GM18499 (cell line): ENCODE data around the gene TXLNB.
"Not testable (repeated sequence)": the region's sequence is repeated elsewhere in the genome, so short reads cannot be mapped to it uniquely, and the experiment has no call there.

Source experiments
- ATAC-seq: cut with Tn5 transposase; IDR thresholded peaks from one replicate; pipeline ENCODE4 v1.9.1; 2021; ENCODE audit warnings: moderate number of reproducible peaks; ENCODE audit not compliant: insufficient read depth, unreplicated experiment

The TXLNB gene

DNA sequence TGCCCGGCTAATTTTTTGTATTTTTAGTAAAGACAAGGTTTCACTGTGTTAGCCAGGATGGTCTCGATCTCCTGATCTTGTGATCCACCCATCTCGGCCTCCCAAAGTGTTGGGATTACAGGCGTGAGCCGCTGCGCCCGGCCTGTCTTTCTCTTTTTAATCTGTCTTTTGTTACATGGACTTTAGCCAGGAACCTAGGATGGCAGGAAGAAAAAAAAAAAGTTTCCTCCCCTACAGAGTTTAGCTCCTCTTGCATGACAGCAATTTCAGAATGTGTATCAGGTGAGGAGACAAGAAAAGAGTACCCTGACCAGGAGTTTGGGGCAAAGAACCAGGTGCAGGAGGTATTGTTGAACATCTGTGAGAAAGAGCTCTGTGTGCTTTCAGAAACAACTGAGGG lies 21.4 kb upstream of the TXLNB start:
- no peak for ATAC-seq

GRCh38 chr6:139311831-139312230 lies 20.0 kb upstream of the TXLNB start:
- no peak for ATAC-seq

DNA sequence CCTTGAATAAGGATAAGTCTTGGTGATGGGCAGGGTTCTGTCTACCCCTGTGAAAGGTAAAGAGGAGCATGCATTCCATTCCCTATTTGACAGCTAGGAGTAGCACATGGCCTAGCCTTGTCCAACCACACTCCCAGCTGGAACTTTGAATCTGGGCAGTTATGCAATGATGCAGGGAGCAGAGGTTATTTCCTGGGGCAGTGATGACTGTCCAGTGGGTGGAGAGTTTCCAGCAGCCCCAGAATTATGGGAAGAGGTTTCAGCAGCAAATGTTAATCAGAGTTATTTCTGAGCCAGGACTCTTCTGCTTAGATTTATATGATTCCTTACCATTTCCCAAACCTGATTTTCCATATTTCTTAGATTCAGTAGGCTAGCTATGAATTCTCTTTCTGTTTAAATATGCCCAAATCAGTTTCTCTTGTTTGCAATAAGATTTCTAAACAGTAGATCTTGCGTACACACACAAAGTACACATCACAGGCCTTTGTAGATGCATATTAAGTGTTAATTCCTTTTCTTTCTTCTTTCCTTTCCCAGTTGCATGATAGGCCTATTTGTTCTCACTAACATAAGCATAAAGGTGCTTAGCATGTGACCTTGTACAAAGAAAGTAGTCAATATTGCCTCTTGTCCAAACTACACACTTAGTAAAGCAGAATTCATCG lies 17.3 kb upstream of the TXLNB start:
- ATAC-seq, result no peak

DNA sequence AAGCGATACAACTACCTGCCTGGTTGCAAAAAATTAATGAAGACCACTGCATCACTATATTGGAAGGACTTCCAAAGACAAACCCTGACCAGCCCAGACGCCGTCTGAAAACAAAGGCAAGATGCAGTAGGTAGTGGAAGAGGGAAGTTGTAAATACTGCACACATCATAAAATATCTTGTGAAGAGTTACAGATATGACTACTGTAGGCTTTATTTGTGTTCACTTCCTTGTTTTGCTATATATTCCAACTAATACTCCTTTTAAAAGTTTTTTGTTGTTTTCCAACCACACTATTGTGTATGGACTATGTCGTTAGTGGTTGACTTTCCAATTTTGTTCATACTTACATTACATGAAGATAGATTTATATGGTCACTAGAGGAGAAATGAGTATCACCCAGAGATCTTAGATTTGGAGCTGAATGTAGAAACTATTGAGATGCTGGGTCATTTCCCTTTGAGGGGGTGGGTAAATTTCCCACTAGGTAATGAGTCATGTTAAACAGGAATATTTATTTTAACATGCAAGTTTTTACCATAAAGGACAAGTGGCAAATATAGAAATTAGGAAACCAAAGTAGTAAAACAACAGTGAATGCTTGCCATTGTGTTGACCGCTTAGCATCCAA lies 16.6 kb upstream of the TXLNB start:
- peak; percentile 76 for ATAC-seq

- ATAC-seq, result no peak
Observed at GRCh38 chr6:139306291-139306981, 14.6 kb upstream of the TXLNB start.

GRCh38 chr6:139303185-139303584 lies 11.4 kb upstream of the TXLNB start:
- ATAC-seq, result no peak

- no peak for ATAC-seq
Observed at GRCh38 chr6:139297921-139298320, 6.1 kb upstream of the TXLNB start.

GRCh38 chr6:139296927-139297326 lies 5.1 kb upstream of the TXLNB start:
- ATAC-seq, result no peak

DNA sequence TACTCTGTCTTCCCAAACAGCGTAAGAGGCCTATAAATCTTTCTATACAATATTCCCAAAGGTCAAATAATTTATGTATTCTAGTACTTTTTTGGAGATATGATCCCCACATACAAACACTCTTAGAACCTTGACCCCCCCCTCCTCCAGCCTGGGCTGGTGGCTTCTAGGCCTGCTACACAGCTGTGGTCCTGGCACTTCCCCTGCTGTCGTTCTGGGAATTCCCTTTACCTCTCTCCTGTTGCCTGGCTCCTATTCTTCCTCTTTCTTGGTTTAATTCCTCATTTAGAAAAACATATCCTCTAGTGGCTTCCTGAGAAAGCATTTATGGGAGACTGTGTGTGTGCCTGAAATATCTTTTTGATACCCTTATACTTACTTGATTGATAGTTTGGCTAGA lies 4.1 kb upstream of the TXLNB start:
- ATAC-seq, result no peak

DNA sequence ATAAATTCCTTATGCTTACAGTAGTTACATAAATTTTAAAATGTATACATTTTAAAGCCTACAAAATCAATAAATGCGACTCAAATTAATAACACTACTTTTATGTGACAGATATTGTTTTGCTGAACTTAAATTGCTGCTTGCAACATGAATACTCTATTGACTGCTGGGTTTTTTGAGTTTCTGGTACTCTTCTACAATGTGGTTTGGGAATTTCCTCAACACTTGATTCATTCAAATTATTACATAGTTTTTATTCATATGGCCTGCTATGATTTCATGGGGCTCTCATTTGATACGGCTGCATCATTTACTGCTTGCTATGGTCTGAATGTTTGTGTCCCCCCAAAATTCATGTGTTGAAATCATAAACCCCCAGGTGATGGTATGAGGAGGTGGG lies 2.3 kb upstream of the TXLNB start:
- ATAC-seq, result no peak

DNA sequence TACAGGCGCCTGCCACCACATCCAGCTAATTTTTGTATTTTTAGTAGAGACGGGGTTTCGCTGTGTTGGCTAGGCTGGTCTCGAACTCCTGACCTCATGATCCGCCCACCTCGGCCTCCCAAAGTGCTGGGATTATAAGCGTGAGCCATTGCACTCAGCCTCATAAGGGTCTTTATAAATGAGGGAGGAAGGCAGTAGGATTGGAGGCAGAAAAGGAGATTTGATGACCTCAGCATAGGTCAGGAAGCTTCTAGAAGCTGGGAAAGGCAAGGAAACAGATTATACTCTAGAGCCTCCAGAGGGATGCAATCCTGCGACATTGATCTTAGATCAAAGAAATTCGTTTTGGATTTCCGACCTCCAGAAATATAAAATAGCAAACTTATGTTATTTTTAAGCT lies 1.4 kb upstream of the TXLNB start:
- not testable (repeated sequence) for ATAC-seq

DNA sequence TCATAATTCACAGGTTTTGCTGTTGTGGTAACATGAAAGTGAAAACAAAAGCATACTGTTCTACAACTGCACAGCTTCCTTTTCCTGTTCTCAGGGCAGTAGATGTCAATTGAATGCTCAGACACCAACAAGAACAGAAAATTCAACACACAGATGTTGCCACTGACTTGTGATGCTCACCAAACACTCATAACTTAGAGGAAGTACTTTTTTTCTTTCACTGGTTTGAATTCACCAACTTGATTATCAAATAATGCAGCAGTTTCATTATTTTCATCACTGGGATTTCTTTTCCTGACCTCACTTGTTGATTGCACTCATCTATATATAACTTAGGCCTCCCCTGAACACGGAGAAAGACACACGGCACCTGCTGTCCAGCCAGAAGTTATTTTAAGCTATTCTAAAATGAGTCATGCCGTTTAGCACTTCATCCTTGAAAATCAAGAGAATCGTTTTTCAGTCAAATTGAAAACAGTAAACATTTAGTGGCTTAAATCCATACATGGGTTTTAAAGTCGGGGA lies 949 bp downstream of the TXLNB start:
- peak; percentile 70 for ATAC-seq

GRCh38 chr6:139289233-139289632 lies 2.6 kb downstream of the TXLNB start:
- no peak for ATAC-seq

- ATAC-seq, result no peak
Observed at GRCh38 chr6:139288496-139289040, 3.2 kb downstream of the TXLNB start.

DNA sequence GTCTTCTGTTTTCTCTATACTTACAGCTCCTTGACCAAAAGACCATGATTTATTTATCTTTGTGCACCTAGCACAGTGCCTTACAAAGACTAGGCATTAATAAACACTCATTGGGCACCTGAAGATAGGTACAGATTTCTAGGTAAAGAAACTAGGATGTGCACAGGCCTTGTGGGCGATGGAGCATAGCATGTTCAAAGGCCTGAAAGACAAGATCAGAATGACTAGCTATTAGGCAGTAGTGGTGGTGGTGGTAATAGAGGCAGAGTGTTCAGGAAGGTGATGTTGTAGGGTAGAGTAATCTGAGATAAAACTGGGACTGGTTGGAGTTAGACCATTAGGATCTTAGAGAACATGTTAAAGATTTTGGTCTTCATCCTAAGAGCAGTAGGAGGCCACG lies 3.9 kb downstream of the TXLNB start:
- no peak for ATAC-seq

- not testable (repeated sequence) for ATAC-seq
Observed at GRCh38 chr6:139286438-139286837, 5.4 kb downstream of the TXLNB start.

GRCh38 chr6:139285590-139285989 lies 6.2 kb downstream of the TXLNB start:
- ATAC-seq, result no peak

GRCh38 chr6:139284789-139285188 lies 7.0 kb downstream of the TXLNB start:
- ATAC-seq, result no peak

GRCh38 chr6:139282684-139283083 lies 9.1 kb downstream of the TXLNB start:
- no peak for ATAC-seq

DNA sequence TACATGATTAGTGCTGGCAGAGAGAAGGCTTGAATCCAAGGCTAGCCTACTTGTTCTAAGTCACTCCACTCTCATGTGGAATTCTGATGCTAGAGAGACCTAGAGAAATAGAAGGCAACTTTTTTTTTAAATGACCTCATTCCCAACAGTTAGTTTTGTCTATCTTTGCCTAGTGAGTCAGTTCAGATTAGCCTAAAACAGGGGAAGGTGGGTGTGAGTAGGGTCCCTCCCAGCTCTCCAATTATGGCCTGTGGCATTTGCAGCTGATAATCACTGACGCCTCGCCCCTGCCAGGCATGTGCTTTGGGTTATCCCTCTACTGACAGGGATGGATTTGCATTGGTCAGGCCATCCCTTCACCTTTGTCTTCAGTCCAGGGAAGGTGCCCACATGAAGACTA lies 13.6 kb downstream of the TXLNB start:
- no peak for ATAC-seq

- ATAC-seq, result no peak
Observed at GRCh38 chr6:139277587-139277986, 14.2 kb downstream of the TXLNB start.
